A549 (cell line): ENCODE measurements around the gene SLC10A7. TPM values are rescaled to one million over a fixed set of nuclear protein-coding genes. Genes with fewer than 3 reads are reported as not detected.

Source experiments
- ATAC-seq, 2 experiments: fragments of 200-7000 bp in 1 of 2; fragments of >200 bp in 1 of 2; cut with Nextera tagmentation in 1 of 2; cut with Tn5 transposase in 1 of 2; 3 replicates each; pipeline versions ENCODE4 v1.8.0 to v1.9.1; 2018 to 2020; ENCODE audit warnings: mild to moderate bottlenecking in 1 of 2, moderate library complexity in 1 of 2
- CTCF ChIA-PET: fragments of 300-600 bp; sonication (Branson Sonifier 250); formaldehyde crosslinking; extraction: SDS; loops from one replicate; lab custom pipeline; 2021; ENCODE audit warnings: antibody characterized with exemption, inconsistent platforms; lab: Yijun Ruan, JAX
- POLR2A ChIA-PET: fragments of 350-600 bp; formaldehyde crosslinking; extraction: SDS; loops from one replicate; lab custom pipeline; 2021; ENCODE audit warnings: antibody characterized with exemption, inconsistent platforms; lab: Yijun Ruan, JAX
- DNase-seq, 2 experiments: peaks; one replicate each; pipeline versions ENCODE4 v3.0.0 to v3.0.0-alpha.2; 2011 to 2016; ENCODE audit warnings: low read depth in 1 of 2, low spot score in 1 of 2
- FAIRE-seq: peaks from 2 replicates; lab custom pipeline; 2011; peaks lifted over from hg19 to GRCh38; lab: Jason Lieb, UNC
- H3K27ac ChIP-seq, 2 experiments: fragments of >200 bp; sonication (Bioruptor Twin); formaldehyde crosslinking; 3 replicates each; pipeline ENCODE4 v1.5.1; 2016 to 2017
- H3K4me1 ChIP-seq: fragments of >200 bp; sonication (Bioruptor Twin); formaldehyde crosslinking; 3 replicates; pipeline ENCODE4 v1.6.1; 2016
- H3K4me2 ChIP-seq: fragments of >200 bp; sonication (Bioruptor Twin); formaldehyde crosslinking; 3 replicates; pipeline ENCODE4 v1.6.1; 2016
- H3K4me3 ChIP-seq: fragments of >200 bp; sonication (Bioruptor Twin); formaldehyde crosslinking; 3 replicates; pipeline ENCODE4 v1.5.1; 2016
- H3K9me3 ChIP-seq: fragments of >200 bp; sonication (Bioruptor Twin); formaldehyde crosslinking; 3 replicates; pipeline ENCODE4 v1.6.1; 2016
- CBX2 ChIP-seq: fragments of 200-600 bp; sonication (generic); IDR thresholded peaks from 2 replicates; pipeline ENCODE4 v1.6.1; 2016; ENCODE audit warnings: low read depth, mild to moderate bottlenecking, borderline replicate concordance
- CEBPB ChIP-seq, 2 experiments: fragments of >200 bp in 1 of 2; sonication (Bioruptor Twin) in 1 of 2; formaldehyde crosslinking in 1 of 2; IDR thresholded peaks; 2 replicates each; pipeline ENCODE4 v1.6.1; 2012 to 2016
- EHF ChIP-seq: fragments of 250-450 bp; sonication (Bioruptor Pico); IDR thresholded peaks from 2 replicates; pipeline ENCODE4 v1.5.0; 2020; ENCODE audit warnings: mild to moderate bottlenecking
- ESRRA ChIP-seq: fragments of 150-350 bp; IDR thresholded peaks from 2 replicates; pipeline ENCODE4 v1.6.1; 2014; ENCODE audit warnings: mild to moderate bottlenecking, low read length, borderline replicate concordance
- FOSB ChIP-seq: fragments of 250-450 bp; sonication (Bioruptor Pico); IDR thresholded peaks from 2 replicates; pipeline ENCODE4 v1.5.0; 2020; ENCODE audit warnings: mild to moderate bottlenecking, moderate library complexity
- FOXS1 ChIP-seq: fragments of 250-450 bp; sonication (Bioruptor Pico); IDR thresholded peaks from 2 replicates; pipeline ENCODE4 v1.5.0; 2020; ENCODE audit warnings: mild to moderate bottlenecking, moderate library complexity
- HOXB5 ChIP-seq: fragments of 250-450 bp; sonication (Bioruptor Pico); IDR thresholded peaks from 2 replicates; pipeline ENCODE4 v1.5.0; 2020; ENCODE audit warnings: mild to moderate bottlenecking, moderate library complexity
- JUN ChIP-seq, 2 experiments: fragments of >200 bp; sonication (Bioruptor Twin); formaldehyde crosslinking; IDR thresholded peaks; 2 replicates in 1 of 2; 3 replicates in 1 of 2; pipeline ENCODE4 v1.6.1; 2016 to 2017
- JUNB ChIP-seq: fragments of >200 bp; sonication (Bioruptor Twin); formaldehyde crosslinking; IDR thresholded peaks from 2 replicates; pipeline ENCODE4 v1.6.1; 2016
- KDM1A ChIP-seq: fragments of 200-600 bp; sonication (generic); IDR thresholded peaks from 2 replicates; pipeline ENCODE4 v1.6.1; 2016; ENCODE audit warnings: low read depth, mild to moderate bottlenecking
- MAZ ChIP-seq: fragments of 150-350 bp; IDR thresholded peaks from 2 replicates; pipeline ENCODE4 v1.6.1; 2014; ENCODE audit warnings: antibody characterized with exemption, low read depth, low read length, borderline replicate concordance
- NR3C1 ChIP-seq: fragments of >200 bp; sonication (Bioruptor Twin); formaldehyde crosslinking; IDR thresholded peaks from 3 replicates; pipeline ENCODE4 v1.6.1; 2017
- POLR2A ChIP-seq: IDR thresholded peaks from 2 replicates; pipeline ENCODE4 v1.6.1; 2012; ENCODE audit warnings: mild to moderate bottlenecking, low read length
- RCOR1 ChIP-seq: fragments of 150-350 bp; IDR thresholded peaks from 2 replicates; pipeline ENCODE4 v1.6.1; 2014; ENCODE audit warnings: antibody characterized with exemption, low read length, low read depth
- RNF2 ChIP-seq: fragments of 200-600 bp; sonication (generic); IDR thresholded peaks from 2 replicates; pipeline ENCODE4 v1.6.1; 2016; ENCODE audit warnings: low read depth, mild to moderate bottlenecking, antibody characterized with exemption, moderate library complexity, borderline replicate concordance
- SMC3 ChIP-seq: fragments of >200 bp; sonication (Bioruptor Twin); formaldehyde crosslinking; IDR thresholded peaks from 3 replicates; pipeline ENCODE4 v1.6.1; 2018; ENCODE audit warnings: inconsistent platforms
- TFCP2L1 ChIP-seq: fragments of 250-450 bp; sonication (Bioruptor Pico); IDR thresholded peaks from 2 replicates; pipeline ENCODE4 v1.5.0; 2021; ENCODE audit warnings: mild to moderate bottlenecking
- WGBS: methylation state at CpG from one replicate; pipeline ENCODE4 v1.1.6; 2017; ENCODE audit errors: missing lambda C conversion rate; 5-methylcytosine and 5-hydroxymethylcytosine counted together
- polyA plus RNA-seq, 4 experiments: library from polyadenylated mRNA; depleted of rRNA in 3 of 4; stranded (reverse); fragments of >200 nt; fragmentation: RNase III in 1 of 4; extraction: RNeasy Plus Mini Kit Qiagen cat#74134 plus additional on column Dnase treatment in 1 of 4; gene quantifications; 2 replicates in 3 of 4; 3 replicates in 1 of 4; pipeline ENCODE4 v1.2.3, GENCODE V29; 2011 to 2017
- TF ChIP-seq, protein P1 (sequence below): IDR thresholded peaks from 2 replicates; pipeline ENCODE4 v1.6.1; 2012
- TF ChIP-seq, protein P2 (sequence below): fragments of 250-450 bp; sonication (Bioruptor Pico); IDR thresholded peaks from 2 replicates; pipeline ENCODE4 v1.5.0; 2021; ENCODE audit warnings: mild to moderate bottlenecking, moderate library complexity, borderline replicate concordance
- TF ChIP-seq, protein P3 (sequence below): fragments of >200 bp; sonication (Bioruptor Twin); formaldehyde crosslinking; IDR thresholded peaks from 3 replicates; pipeline ENCODE4 v1.5.1; 2016

SLC10A7 gene
- polyA plus RNA-seq, 2 of the 4 experiments (the other 2 are of a cell fraction), result 1.3 to 6.5 TPM

DNA sequence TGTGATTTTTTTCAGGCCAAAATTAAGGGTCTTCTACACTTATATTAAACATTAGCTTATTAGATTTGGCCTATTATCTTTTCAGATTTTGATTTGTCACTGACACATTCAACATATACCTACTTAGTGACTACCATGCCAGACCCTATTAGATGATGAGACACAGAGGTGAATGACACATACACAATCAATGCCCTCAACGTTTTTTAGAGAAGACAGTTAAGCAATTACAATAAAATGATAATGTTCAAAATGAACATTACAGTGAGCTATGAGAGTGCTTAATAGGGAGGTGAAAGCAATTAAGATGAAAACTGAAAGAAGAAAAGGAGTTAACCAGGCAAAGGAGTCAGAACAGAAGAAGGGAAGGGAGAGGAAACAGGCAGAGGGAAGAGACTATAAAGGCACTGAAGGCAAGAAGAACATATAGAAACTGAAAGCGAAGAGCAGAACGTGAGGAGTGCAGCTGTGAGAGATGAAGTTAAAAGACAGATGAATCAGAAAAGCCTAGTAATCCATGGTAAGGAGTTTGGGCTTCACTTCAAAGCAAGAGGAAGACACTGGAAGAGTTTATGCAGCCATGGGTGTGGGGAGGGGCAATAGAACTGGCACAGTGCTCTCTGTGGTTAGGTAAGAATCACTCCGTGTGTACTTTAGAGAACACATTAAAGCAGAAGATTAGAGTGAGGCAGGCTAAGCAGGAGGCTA, 188.4 kb downstream of the SLC10A7 start:
- H3K9me3 ChIP-seq, result no peaks in the 10 kb centered on the region
- ChIA-PET POLR2A (no interaction called here), CTCF (no interaction called here)
- FAIRE-seq, result no peak
- peaks cover 55% of the 10 kb centered on the region for H3K4me1 ChIP-seq
- 29% methylated on average over 4 of the region's 4 CpGs for WGBS
- no peak overlapping the region for H3K4me3 ChIP-seq
- ATAC-seq, result peak; percentile 70 to 72; a peak in 4 of 6 replicates
- no peak for TF ChIP-seq MAZ
- no peak for TF ChIP-seq FOSB (CRISPR knock-in tag)
- TF ChIP-seq KDM1A, result no peak
- DNase-seq, result peak in 1 of 2 experiments; percentile 18
- peak overlapping the region in 1 of 2 experiments; percentile 73; a peak in 3 of 6 replicates for H3K27ac ChIP-seq
- H3K4me2 ChIP-seq, result peak overlapping the region; percentile 59

DNA sequence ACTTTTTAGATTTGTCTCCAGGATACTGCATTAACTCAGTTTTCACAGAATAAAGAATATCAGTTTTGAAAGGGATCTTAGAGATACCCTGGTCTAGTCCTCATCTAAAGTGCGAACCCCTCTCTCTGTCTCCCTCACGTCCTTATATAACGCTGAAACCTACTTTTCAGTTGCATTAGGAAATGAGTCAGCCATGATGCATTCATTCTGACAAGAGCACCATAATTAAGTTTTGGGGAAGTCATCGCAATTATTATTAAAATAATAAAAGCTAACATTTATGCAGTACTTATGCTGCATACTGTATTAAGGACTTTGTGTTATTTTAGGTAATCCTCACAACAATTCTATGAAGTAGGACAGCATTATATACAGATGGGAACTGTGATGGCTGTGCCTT, 191.3 kb downstream of the SLC10A7 start:
- no peak for TF ChIP-seq RCOR1
- CTCF ChIA-PET, result interaction anchor here (1.0 to 1.5 kb wide), 2 partner anchors 12 to 86 kb away, joined by 3 read pairs; no protein-coding TSS in a partner anchor
- H3K4me1 ChIP-seq, result peaks cover 33% of the 10 kb centered on the region
- ATAC-seq (no peak), FAIRE-seq (no peak), DNase-seq (no peak)
- POLR2A ChIA-PET, result no interaction called here
- no peak overlapping the region for H3K4me2 ChIP-seq
- no peaks in the 10 kb centered on the region for H3K9me3 ChIP-seq
- WGBS, result 69% methylated on average over 4 of the region's 4 CpGs
- H3K4me3 ChIP-seq, result no peak overlapping the region
- H3K27ac ChIP-seq, result peak overlapping the region in 1 of 2 experiments; percentile 40; a peak in 1 of 6 replicates

DNA sequence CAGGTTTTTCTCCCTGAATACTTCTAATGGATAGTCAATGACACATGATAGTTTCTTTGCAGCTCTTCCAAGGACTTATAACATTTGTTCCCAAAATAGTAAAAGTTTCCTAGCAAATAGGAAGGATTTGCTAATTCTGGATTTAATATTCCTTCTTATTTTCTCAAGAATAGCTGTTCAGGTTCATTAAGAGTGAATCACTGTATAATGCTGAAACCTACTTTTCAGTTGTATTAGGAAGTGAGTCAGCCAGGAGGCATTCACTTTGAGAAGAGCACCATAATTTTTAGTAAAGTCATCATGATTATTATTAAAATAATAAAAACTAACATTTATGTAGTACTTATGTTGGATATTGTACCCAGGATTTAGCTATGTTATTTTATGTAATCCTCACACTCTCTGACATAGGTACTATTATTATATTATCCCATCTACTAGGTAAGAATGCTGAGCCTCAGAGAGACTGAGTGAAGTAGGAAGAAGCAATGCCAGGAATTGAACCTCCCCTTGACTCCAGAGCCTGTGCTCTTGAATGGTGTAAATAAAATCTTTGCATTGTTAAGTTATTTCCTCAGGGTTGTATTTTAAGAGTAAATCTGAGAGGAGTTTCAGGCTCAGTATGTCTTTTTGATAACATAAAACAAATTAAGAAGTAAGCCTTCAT, 192.6 kb downstream of the SLC10A7 start:
- ATAC-seq (peak in 1 of 2 experiments; percentile 63; a peak in 2 of 6 replicates), FAIRE-seq (no peak), DNase-seq (peak in 1 of 2 experiments; percentile 9)
- Histone ChIP-seq H3K27ac (peak overlapping the region; percentile 52 to 73; a peak in 5 of 6 replicates), H3K4me1 (peaks cover 27% of the 10 kb centered on the region), H3K4me2 (peak overlapping the region; percentile 42), H3K9me3 (no peaks in the 10 kb centered on the region), H3K4me3 (no peak overlapping the region)
- TF ChIP-seq CEBPB (IDR thresholded peaks at IDR 0.05), result no peak
- TF ChIP-seq JUNB, result peak; percentile 30; the same call in 1 of the 2 replicates
- ChIA-PET CTCF (interaction anchor here (1.5 kb wide), 1 partner anchor 85 kb away, joined by 3 read pairs; no protein-coding TSS in a partner anchor), POLR2A (no interaction called here)

DNA sequence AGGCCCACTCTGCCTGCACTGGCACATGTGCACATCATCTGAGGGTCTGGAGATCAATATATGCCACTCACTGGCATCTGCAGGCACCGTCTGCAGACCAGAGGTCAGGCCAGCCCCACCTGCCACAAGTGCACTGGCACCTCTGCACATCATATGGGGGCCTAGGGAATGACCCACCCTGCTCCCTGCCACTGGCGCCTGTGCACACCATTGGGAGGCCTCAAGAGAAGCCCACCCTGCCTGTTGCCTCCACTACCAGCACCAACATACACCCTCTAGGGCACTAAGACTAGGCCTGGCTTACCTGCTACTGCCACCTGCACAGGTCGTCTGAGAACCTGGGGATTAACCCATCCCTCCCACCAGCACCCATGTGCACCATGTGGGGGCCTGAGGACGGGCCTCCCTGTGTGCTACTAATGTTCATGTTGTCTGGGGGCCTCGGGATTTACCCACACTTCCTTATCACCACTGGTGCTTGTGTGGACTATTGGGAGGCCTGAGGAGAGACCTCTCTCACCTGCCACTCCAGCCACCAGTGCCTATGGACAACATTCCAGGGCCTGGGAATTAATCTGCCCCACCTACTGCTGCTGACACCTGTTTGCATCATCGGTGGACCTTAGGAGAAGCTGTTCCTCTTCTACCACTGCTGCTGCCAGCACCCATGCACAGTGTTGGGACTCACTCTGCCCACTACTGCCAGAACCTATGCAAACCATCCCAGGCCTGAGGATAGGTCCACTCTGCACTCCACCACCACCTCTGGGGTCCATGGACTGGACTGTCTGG, 193.7 kb downstream of the SLC10A7 start:
- no peak for FAIRE-seq
- WGBS, result 56% methylated on average over 4 of the region's 6 CpGs
- Histone ChIP-seq H3K9me3 (no peaks in the 10 kb centered on the region), H3K4me2 (no peak overlapping the region; the same call in 2 of the 3 replicates), H3K27ac (peak overlapping the region; percentile 43 to 77; a peak in 5 of 6 replicates), H3K4me3 (no peak overlapping the region), H3K4me1 (peaks cover 16% of the 10 kb centered on the region)
- no peak for ATAC-seq
- no peak for TF ChIP-seq ESRRA
- TF ChIP-seq CBX2, result no peak
- no peak for TF ChIP-seq SMC3
- CTCF ChIA-PET, result no interaction called here
- POLR2A ChIA-PET, result no interaction called here
- DNase-seq, result no peak

DNA sequence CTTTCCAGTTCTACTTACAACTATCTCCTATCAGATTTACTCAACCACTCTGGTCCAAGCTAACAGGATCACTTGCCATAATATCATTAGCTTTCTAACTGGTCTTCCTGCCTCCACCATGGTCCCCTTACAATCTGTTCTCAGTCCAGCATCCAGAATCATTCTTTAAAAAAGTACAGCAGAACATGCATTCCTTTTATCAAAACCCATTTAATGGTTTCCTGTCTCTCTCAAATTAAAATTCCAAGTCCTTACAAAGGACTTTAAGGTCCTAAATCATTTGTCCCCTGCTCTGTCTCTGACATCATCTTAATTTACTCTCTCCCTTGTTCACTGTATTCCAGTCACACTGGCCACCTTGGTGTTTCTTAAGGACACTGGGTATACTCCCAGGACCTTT, 202.8 kb downstream of the SLC10A7 start:
- ChIA-PET CTCF (no interaction called here), POLR2A (no interaction called here)
- no peak overlapping the region for H3K4me3 ChIP-seq
- TF ChIP-seq FOSB (CRISPR knock-in tag) (no peak), JUNB (no peak), RNF2 (no peak), JUN (IDR thresholded peaks at IDR 0.05) (no peak), EHF (CRISPR knock-in tag) (no peak), HOXB5 (CRISPR knock-in tag) (no peak), NR3C1 (no peak), POLR2A (no peak), FOXS1 (CRISPR knock-in tag) (no peak), TFCP2L1 (CRISPR knock-in tag) (no peak)
- TF ChIP-seq, protein P1, sequence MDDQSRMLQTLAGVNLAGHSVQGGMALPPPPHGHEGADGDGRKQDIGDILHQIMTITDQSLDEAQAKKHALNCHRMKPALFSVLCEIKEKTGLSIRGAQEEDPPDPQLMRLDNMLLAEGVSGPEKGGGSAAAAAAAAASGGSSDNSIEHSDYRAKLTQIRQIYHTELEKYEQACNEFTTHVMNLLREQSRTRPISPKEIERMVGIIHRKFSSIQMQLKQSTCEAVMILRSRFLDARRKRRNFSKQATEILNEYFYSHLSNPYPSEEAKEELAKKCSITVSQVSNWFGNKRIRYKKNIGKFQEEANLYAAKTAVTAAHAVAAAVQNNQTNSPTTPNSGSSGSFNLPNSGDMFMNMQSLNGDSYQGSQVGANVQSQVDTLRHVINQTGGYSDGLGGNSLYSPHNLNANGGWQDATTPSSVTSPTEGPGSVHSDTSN, result no peak
- TF ChIP-seq, protein P2, sequence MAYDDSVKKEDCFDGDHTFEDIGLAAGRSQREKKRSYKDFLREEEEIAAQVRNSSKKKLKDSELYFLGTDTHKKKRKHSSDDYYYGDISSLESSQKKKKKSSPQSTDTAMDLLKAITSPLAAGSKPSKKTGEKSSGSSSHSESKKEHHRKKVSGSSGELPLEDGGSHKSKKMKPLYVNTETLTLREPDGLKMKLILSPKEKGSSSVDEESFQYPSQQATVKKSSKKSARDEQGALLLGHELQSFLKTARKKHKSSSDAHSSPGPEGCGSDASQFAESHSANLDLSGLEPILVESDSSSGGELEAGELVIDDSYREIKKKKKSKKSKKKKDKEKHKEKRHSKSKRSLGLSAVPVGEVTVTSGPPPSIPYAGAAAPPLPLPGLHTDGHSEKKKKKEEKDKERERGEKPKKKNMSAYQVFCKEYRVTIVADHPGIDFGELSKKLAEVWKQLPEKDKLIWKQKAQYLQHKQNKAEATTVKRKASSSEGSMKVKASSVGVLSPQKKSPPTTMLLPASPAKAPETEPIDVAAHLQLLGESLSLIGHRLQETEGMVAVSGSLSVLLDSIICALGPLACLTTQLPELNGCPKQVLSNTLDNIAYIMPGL (CRISPR knock-in tag), result no peak
- TF ChIP-seq, protein P3, sequence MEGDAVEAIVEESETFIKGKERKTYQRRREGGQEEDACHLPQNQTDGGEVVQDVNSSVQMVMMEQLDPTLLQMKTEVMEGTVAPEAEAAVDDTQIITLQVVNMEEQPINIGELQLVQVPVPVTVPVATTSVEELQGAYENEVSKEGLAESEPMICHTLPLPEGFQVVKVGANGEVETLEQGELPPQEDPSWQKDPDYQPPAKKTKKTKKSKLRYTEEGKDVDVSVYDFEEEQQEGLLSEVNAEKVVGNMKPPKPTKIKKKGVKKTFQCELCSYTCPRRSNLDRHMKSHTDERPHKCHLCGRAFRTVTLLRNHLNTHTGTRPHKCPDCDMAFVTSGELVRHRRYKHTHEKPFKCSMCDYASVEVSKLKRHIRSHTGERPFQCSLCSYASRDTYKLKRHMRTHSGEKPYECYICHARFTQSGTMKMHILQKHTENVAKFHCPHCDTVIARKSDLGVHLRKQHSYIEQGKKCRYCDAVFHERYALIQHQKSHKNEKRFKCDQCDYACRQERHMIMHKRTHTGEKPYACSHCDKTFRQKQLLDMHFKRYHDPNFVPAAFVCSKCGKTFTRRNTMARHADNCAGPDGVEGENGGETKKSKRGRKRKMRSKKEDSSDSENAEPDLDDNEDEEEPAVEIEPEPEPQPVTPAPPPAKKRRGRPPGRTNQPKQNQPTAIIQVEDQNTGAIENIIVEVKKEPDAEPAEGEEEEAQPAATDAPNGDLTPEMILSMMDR, result no peak

More for the DNA sequence above, 202.8 kb downstream of the SLC10A7 start:
- no peak for FAIRE-seq
- H3K9me3 ChIP-seq, result no peaks in the 10 kb centered on the region
- no peaks in the 10 kb centered on the region for H3K4me1 ChIP-seq
- no peak overlapping the region for H3K4me2 ChIP-seq
- no peak for DNase-seq
- ATAC-seq, result no peak
- H3K27ac ChIP-seq, result no peak overlapping the region
